Parathyroid adenoma (tissue), 2 donors: ENCODE data around the gene ZNF181.
A peak's percentile ranks its signal among the peaks of the same experiment; 100 is the strongest.

Source experiments
- H2AFZ ChIP-seq: fragments of 300-600 bp; sonication (generic); one replicate; pipeline ENCODE4 v1.7.0; 2017; ENCODE audit warnings: antibody characterized with exemption, mild to moderate bottlenecking
- H3K27ac ChIP-seq: fragments of 300-600 bp; sonication (generic); one replicate; pipeline ENCODE4 v1.7.0; 2017
- H3K27me3 ChIP-seq: fragments of 300-600 bp; sonication (generic); one replicate; pipeline ENCODE4 v1.7.0; 2017; ENCODE audit warnings: low read length; ENCODE audit not compliant: control insufficient read depth, insufficient read depth
- H3K36me3 ChIP-seq: fragments of 300-600 bp; sonication (generic); one replicate; pipeline ENCODE4 v1.7.0; 2017; ENCODE audit warnings: low read length; ENCODE audit not compliant: control insufficient read depth, insufficient read depth
- H3K4me1 ChIP-seq: fragments of 300-600 bp; sonication (generic); one replicate; pipeline ENCODE4 v1.7.0; 2017; ENCODE audit warnings: control low read depth
- H3K4me2 ChIP-seq: fragments of 300-600 bp; sonication (generic); one replicate; pipeline ENCODE4 v1.7.0; 2017; ENCODE audit warnings: low read length
- H3K4me3 ChIP-seq: fragments of 300-600 bp; sonication (generic); one replicate; pipeline ENCODE4 v1.7.0; 2017; ENCODE audit warnings: low read depth, low read length
- H3K79me2 ChIP-seq: fragments of 300-600 bp; sonication (generic); one replicate; pipeline ENCODE4 v1.7.0; 2017; ENCODE audit warnings: control low read depth
- H3K9ac ChIP-seq: fragments of 300-600 bp; sonication (generic); one replicate; pipeline ENCODE4 v1.7.0; 2017; ENCODE audit warnings: mild to moderate bottlenecking
- H3K9me3 ChIP-seq: fragments of 300-600 bp; sonication (generic); one replicate; pipeline ENCODE4 v1.7.0; 2017; ENCODE audit warnings: low read length; ENCODE audit not compliant: control insufficient read depth
- CTCF ChIP-seq: fragments of 300-600 bp; sonication (generic); IDR thresholded peaks from one replicate; pipeline ENCODE4 v1.7.0; 2017; ENCODE audit warnings: antibody characterized with exemption, mild to moderate bottlenecking
- donor health status: primary hyperparathyroidism.

Gene ZNF181

GRCh38 chr19:34767951-34768350, 33.9 kb downstream of the ZNF181 start:
- Histone ChIP-seq H3K4me1 (no peaks in the 10 kb centered on the region), H3K9ac (no peak overlapping the region), H3K79me2 (no peaks in the 10 kb centered on the region), H3K27me3 (no peaks in the 10 kb centered on the region), H3K9me3 (no peaks in the 10 kb centered on the region), H3K4me2 (no peak overlapping the region), H3K36me3 (no peaks in the 10 kb centered on the region), H3K4me3 (no peak overlapping the region), H3K27ac (no peak overlapping the region), H2AFZ (no peak overlapping the region)
- TF ChIP-seq CTCF, result no peak

DNA sequence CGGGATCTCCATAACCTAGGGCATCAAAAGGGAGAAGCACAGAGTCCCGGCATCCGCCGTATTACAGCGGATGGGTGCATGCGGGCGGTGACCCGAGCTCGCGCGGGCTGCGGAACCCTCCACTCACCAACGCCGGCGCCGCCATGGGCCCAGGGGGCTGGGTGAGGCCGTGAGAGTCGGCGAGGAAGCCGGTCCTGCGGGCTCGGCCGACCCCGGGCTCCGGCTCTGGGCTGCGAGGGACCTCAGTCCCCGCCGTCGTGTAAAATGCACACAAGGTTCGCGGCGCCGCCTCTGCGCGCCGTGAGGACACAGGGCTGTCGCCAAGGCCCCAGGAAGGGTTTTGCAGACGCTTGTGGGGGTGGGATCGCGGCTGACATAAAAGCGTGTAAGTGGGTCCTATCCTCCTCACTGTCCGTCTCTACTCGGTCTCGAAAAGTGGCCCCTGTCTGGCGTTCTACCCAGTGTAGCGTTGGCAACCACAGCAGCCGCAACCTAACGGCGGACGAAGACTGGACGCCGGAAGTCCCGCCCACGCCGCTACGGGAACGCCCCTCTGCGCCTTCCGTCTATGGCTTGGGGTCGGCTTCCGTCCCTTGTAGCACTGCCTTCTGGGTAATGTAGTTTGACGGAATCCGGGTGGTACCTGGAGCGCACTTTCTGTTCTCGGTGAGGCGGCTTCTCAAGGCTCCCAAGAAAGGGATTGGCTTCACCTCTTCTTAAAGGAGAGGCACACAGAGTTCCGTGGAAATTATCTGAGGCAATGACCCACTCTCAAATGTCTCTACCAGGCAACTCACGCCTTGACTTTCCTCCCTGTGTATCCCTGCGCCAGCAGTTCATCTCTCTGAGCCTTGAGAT, 38.9 kb downstream of the ZNF181 start, which contains the start of gene ZNF599:
Gene ZNF599, minus strand, starts transcription at position 519 of the 858 bp plus-strand sequence. Its CDS starts 374 bp downstream, at position 145.
- H3K36me3 ChIP-seq, result no peaks in the 10 kb centered on the region
- no peaks in the 10 kb centered on the region for H3K4me1 ChIP-seq
- no peaks in the 10 kb centered on the region for H3K9me3 ChIP-seq
- peak within 1 kb of the TSS; percentile 69 for H3K27ac ChIP-seq
- no peak for TF ChIP-seq CTCF
- H3K9ac ChIP-seq, result peak within 1 kb of the TSS; percentile 68
- peak within 1 kb of the TSS; percentile 82 for H3K4me2 ChIP-seq
- peak within 1 kb of the TSS; percentile 89 for H2AFZ ChIP-seq
- no peaks in the 10 kb centered on the region for H3K79me2 ChIP-seq
- peak within 1 kb of the TSS; percentile 90 for H3K4me3 ChIP-seq
- no peaks in the 10 kb centered on the region for H3K27me3 ChIP-seq

- Histone ChIP-seq H3K4me3 (peak overlapping the region; percentile 90), H3K9me3 (no peaks in the 10 kb centered on the region), H3K4me1 (no peaks in the 10 kb centered on the region), H3K4me2 (peak overlapping the region; percentile 82), H3K27ac (no peak overlapping the region), H2AFZ (peak overlapping the region; percentile 89), H3K9ac (no peak overlapping the region), H3K36me3 (no peaks in the 10 kb centered on the region), H3K79me2 (no peaks in the 10 kb centered on the region), H3K27me3 (no peaks in the 10 kb centered on the region)
- TF ChIP-seq CTCF, result no peak
These were observed 39.5 kb downstream of the ZNF181 start for GRCh38 chr19:34773555-34773864.

DNA sequence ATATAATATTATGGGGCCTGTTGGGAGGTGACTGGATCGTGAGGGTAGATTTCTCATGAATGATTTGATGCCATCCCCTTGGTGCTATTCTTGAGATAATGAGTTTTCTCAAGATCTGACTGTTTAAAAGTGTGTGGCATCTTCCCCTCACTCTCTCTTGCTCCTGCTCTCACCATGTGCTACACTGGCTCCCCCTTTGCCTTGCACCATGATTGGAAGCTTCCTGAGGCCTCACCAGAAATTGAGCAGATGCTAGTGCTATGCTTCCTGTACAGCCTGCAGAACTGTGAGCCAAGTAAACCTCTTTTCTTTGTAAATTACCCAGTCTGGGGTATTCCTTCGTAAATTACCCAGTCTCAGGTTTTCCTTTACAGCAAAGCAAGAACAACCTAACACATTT, 40.8 kb downstream of the ZNF181 start:
- Histone ChIP-seq H3K4me2 (no peak overlapping the region), H3K36me3 (no peaks in the 10 kb centered on the region), H3K4me3 (no peak overlapping the region), H3K27ac (no peak overlapping the region), H3K9me3 (no peaks in the 10 kb centered on the region), H3K9ac (no peak overlapping the region), H3K27me3 (no peaks in the 10 kb centered on the region), H2AFZ (no peak overlapping the region), H3K79me2 (no peaks in the 10 kb centered on the region), H3K4me1 (no peaks in the 10 kb centered on the region)
- TF ChIP-seq CTCF, result no peak

- no peaks in the 10 kb centered on the region for H3K4me1 ChIP-seq
These were observed 44.3 kb downstream of the ZNF181 start for GRCh38 chr19:34778342-34778741.

More at GRCh38 chr19:34778342-34778741, 44.3 kb downstream of the ZNF181 start:
- Histone ChIP-seq H3K36me3 (no peaks in the 10 kb centered on the region), H3K27ac (no peak overlapping the region), H2AFZ (no peak overlapping the region), H3K9me3 (no peaks in the 10 kb centered on the region), H3K4me3 (no peak overlapping the region), H3K27me3 (no peaks in the 10 kb centered on the region), H3K79me2 (no peaks in the 10 kb centered on the region), H3K9ac (no peak overlapping the region), H3K4me2 (no peak overlapping the region)
- no peak for TF ChIP-seq CTCF
